GM21528 (cell line): ENCODE measurements around the gene AUTS2.
A peak's percentile ranks its signal among the peaks of the same experiment; 100 is the strongest.

Experiments used
- ATAC-seq: cut with Tn5 transposase; IDR thresholded peaks from one replicate; pipeline ENCODE4 v1.9.1; 2021; ENCODE audit warnings: mild to moderate bottlenecking, moderate library complexity; ENCODE audit not compliant: unreplicated experiment, low FRiP score

AUTS2 gene

GRCh38 chr7:70758646-70759045 lies 1160.4 kb downstream of the AUTS2 start:
- no peak for ATAC-seq

- no peak for ATAC-seq
Measured at GRCh38 chr7:70759674-70760073, 1161.4 kb downstream of the AUTS2 start.

- ATAC-seq = no peak
Measured at GRCh38 chr7:70761711-70762328, 1163.5 kb downstream of the AUTS2 start.

- no peak for ATAC-seq
Measured at GRCh38 chr7:70762696-70763095, 1164.4 kb downstream of the AUTS2 start.

DNA sequence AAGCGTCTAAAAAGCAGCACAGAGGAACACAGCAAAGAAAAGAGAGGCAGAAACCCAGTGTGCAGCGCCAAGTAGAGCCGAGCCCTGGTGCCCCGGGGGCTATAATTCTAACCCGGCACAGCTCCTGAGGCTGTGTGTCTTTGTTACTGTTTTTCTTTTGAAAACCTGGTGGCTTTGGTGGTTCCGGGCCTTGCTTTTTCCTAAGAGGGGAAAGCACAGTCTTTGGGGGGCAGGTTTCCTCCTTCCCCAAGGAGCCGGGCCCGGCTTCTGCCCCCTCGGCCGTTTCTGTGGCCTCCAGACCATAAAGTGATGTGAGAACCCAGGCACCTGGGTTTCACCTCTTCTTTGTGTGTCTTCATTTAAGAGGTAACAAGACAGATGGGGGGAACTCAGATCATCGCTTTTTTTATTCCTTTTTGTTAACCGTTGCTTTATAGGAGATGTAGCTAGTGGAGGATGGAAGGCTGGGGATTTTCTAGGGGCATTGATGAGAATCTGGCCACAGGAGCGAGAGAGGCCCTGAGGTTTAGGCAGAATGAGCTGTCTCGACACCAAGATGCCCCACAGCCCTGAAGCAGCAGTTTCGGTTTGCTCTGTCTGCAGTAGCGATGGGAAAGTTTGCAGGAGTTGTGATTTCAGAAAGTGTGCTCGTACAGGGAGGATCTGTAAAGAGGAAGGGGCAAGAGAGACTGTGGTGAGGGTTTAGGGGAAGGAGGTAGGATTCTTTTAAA lies 1165.9 kb downstream of the AUTS2 start:
- ATAC-seq = peak; percentile 91

GRCh38 chr7:70764701-70765208 lies 1166.5 kb downstream of the AUTS2 start:
- ATAC-seq = no peak

GRCh38 chr7:70765651-70766050 lies 1167.4 kb downstream of the AUTS2 start:
- no peak for ATAC-seq

GRCh38 chr7:70766109-70766508 lies 1167.8 kb downstream of the AUTS2 start:
- no peak for ATAC-seq

DNA sequence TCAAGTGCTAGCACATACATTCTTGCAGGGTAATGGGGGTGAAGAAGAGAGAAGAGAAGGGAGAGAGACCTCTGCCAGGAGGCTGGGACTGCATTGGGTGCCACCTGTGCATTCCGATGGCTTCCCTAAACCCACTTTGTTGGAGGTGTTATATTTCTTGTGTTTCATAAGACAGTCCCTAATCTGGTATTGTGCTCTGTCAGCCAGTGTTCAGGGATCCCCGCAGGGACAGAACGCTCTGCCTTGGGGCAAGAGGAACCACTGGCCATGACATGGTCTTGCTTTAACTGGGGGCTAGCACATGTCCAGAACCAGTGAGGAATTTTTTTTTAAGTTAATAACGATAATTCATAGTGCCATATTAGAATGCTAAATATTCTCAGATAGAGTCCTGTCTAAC lies 1168.4 kb downstream of the AUTS2 start:
- no peak for ATAC-seq

- no peak for ATAC-seq
Measured at GRCh38 chr7:70770154-70770553, 1171.9 kb downstream of the AUTS2 start.

DNA sequence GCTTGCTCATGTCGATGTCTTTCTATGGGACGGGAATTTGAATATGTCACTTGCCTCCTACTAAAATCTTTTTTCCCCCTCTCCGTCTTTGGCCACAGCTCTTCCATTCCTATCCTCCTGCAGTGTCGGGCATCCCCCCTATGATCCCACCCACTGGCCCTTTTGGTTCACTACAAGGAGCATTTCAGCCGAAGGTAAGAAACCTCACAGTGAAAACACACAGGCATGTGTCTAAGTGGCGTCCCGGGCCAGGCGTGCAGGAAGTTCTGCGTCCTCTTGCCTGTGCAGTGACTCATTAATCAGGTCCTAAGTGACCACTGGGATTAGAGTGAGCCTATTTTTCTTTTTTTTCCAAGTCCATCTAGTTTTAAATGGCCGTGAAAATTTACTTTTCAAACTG lies 1173.2 kb downstream of the AUTS2 start:
- ATAC-seq = no peak

DNA sequence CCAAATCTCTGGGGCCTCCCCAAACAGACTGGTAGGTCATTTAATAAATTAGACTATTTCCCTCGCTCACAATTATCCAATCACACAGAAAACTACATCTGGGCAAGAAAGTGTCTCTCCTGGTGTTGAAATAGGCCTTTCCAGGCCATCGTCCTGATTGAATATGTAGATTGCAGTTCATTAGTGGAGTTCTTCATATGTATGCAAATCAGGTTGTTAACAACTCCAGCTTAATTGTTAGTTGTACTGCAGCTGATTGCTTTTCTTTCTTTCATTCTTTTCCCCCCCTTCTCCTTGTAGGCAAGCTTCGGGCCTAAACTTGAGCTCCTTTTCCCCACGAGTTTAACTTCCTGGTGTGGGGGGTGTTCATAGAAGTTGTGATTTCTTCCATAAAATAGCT lies 1174.6 kb downstream of the AUTS2 start:
- ATAC-seq = no peak

- no peak for ATAC-seq
Measured at GRCh38 chr7:70773406-70773805, 1175.1 kb downstream of the AUTS2 start.

- ATAC-seq = no peak
Measured at GRCh38 chr7:70774950-70775527, 1176.8 kb downstream of the AUTS2 start.

GRCh38 chr7:70775570-70776156 lies 1177.4 kb downstream of the AUTS2 start:
- ATAC-seq = no peak

DNA sequence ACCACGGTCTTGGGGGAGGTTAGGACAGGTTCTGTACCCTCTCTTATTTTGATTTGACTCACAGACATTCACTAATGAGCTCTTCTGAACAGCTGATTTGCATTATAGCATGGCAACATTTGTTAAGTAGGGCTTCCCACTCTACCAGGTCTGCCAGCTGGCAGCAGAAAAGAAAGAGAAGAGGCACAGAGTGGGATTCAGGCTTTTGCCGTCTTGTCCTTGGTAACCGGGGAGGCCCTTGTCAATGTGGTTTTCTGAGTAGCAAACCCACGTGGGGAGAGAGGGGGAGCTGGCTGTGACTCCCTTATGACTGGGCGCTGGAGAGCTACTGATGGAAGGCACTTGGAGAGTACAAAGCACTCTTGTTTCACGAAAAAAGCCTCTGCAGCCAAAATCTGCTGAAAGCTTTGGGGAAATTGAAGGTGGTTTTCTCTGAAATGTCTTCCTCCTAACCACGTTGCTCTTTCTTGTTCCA lies 1178.4 kb downstream of the AUTS2 start:
- ATAC-seq = no peak

DNA sequence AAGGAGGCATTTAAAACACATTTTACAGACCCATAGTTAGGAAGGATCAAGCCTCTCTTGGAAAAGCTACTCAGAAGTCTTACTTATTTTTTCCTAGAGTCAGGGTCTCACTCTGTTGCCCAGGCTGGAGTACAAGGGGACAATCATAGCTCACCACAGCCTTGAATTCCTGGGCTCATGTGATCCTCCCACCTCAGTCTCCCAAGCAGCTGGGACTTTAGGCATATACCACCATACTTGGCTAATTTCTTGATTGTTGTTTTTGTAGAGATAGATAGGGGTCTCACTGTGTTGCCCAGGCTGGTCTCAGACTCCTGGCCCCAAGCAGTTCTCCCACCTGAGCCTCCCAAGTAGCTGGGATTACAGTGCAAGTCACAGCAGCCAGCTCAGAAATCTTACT lies 1179.0 kb downstream of the AUTS2 start:
- no peak for ATAC-seq

- no peak for ATAC-seq
Measured at GRCh38 chr7:70778585-70778984, 1180.3 kb downstream of the AUTS2 start.

DNA sequence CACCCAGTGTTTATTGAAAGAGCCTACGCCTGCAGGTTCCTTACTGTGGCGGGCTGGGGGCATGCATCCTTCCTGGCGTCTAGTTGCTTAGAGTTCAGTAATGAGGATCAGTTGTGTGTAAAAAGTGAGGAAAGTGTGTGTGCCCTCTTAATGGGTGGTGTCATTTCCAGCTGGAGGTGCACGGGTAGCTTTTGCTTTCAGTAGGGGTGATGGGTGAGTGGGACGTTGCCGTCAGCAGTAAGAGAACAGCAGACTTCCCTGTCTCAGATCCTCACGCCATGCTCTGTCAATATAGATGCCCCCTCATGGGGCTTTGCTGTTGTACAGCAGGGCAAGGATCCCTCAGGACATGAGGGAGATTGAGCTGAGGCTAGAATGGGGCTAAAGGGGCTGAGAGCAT lies 1181.0 kb downstream of the AUTS2 start:
- ATAC-seq = no peak

DNA sequence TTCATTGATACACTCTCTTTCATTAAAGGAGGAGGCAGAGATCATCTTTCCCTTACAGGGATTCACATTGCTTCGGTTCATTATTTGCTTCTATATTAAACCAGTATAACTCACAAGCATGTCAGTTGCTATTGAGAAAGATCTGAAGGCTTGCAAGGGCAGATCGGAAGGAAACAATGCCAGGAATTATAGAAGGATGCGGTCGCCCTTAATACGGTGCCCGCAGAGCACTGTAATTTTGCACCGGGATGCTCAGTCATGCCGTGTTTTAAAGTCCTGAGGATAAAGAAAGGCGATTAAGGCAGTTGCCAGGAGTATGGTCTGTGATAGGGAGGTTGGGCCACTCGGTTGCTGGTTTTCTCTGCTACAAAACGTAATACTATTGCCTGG lies 1183.6 kb downstream of the AUTS2 start:
- ATAC-seq = no peak

GRCh38 chr7:70782796-70783195 lies 1184.5 kb downstream of the AUTS2 start:
- no peak for ATAC-seq
